Forelimb muscle (tissue), 1 donor: Measurements from ENCODE around the gene TSC22D4. TPM values are rescaled to one million over a fixed set of nuclear protein-coding genes. Genes with fewer than 3 reads are reported as not detected.
A peak's percentile ranks its signal among the peaks of the same experiment; 100 is the strongest.
"Not testable (repeated sequence)": the region's sequence is repeated elsewhere in the genome, so short reads cannot be mapped to it uniquely, and the experiment has no call there.

Experiments used
- DNase-seq: peaks from one replicate; pipeline ENCODE4 v3.0.0-alpha.2; 2013; ENCODE audit warnings: low read depth
- polyA plus RNA-seq: library from polyadenylated mRNA; unstranded; fragments of 120-200 nt; gene quantifications from one replicate; pipeline ENCODE4 v1.2.1, GENCODE V29; 2013; ENCODE audit not compliant: insufficient read length

TSC22D4 gene
- polyA plus RNA-seq, 1 donor, result 49.8 TPM

GRCh38 chr7:100444311-100445278, 34.4 kb downstream of the TSC22D4 start:
- DNase-seq, result no peak

DNA sequence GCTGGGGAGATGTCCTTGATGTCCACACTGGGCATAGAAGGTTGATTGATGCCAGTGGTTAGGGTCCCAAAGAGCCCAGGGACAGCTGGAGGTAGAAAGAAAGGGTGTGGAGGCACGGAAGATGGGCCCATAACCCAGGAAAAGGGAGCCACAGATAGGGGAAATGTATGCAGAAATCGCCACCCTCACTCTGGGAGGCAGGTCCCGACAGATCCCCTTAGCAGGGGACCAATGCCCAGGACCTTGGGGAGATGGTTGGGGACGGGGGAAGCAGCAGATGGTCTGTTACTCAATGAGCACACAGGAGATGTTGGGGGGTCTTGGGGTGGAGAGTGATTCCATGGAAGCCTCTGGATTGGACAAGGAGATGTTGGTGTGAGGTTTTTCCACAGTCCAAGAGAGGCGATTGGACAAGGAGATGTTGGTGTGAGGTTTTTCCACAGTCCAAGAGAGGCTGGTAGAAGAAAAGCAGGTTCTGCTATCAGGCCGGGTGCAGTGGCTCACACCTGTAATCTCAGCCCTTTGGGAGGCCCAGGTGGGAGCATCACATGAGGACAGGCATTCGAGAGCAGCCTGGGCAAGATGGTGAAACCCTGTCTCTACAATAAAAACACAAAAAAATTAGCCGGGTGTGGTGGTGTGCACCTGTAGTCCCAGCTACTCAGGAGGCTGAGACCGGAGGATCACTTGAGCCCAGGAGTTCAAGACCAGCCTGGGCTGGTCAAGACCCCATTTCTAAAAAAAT, 35.7 kb downstream of the TSC22D4 start:
- no peak for DNase-seq

DNA sequence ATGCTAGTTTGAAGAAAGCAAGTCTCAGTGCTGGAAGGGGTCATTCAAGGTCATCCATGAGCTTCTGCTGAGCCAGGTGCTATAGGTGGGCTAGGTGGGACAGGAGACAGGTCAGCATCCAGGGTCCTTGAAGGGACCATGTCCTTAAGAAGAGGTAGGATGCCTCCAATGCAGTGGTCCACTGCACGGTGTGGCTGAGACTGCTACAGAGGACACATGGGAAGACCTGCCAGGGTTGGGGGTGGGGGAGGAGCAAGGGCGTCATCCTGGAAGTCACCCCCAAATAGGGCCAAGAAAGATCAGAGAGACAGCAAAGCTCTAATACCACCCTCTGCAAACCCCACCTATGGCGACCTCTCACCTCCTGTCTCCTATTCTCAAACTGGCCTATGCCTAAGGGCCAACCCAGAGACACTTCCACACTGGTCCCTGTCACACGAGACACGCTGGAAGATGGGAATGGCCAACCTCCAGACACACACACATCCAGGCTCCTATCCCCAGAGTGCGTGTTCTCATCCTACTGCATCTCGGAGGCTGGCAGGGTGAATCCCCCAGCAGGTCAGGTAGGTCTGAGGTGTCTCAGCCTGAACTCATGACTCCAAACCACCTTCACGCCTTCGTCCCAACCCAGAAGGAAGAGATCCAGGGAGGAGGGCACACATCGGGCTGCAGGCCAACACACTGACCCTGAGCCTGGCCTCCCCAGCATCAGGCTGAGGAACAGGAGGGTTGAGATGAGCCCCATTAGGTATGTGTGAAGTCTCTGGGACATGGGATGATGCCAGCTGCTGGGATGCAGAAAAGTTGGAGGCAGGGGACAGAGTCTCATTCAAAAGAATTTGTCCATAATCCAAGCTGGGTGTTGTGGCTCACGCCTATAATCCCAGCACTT, 37.1 kb downstream of the TSC22D4 start:
- no peak for DNase-seq

- not testable (repeated sequence) for DNase-seq
These were observed 39.8 kb downstream of the TSC22D4 start for GRCh38 chr7:100439244-100439643.

- DNase-seq, result not testable (repeated sequence)
These were observed 40.3 kb downstream of the TSC22D4 start for GRCh38 chr7:100438731-100439130.

DNA sequence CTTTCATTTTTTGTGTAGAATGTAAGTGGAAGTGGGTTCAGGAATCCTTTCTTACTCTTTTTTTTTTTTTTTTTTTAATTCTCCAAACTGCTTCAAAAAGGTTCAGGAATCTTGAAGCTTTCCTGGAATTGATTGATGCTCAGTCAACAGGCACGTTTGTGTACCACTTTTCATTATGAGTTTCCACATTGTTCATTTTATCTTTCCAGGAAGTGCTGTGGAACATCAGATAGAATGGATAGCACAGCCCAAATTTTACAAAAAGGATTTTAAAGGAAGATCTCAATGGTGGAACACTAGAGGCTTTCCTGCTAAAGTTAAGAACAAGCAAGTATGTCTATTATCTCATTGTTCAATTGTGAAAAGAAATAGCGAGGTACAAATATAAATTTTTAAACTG, 40.8 kb downstream of the TSC22D4 start:
- no peak for DNase-seq

- DNase-seq, result no peak
These were observed 41.6 kb downstream of the TSC22D4 start for GRCh38 chr7:100437150-100438100.

DNA sequence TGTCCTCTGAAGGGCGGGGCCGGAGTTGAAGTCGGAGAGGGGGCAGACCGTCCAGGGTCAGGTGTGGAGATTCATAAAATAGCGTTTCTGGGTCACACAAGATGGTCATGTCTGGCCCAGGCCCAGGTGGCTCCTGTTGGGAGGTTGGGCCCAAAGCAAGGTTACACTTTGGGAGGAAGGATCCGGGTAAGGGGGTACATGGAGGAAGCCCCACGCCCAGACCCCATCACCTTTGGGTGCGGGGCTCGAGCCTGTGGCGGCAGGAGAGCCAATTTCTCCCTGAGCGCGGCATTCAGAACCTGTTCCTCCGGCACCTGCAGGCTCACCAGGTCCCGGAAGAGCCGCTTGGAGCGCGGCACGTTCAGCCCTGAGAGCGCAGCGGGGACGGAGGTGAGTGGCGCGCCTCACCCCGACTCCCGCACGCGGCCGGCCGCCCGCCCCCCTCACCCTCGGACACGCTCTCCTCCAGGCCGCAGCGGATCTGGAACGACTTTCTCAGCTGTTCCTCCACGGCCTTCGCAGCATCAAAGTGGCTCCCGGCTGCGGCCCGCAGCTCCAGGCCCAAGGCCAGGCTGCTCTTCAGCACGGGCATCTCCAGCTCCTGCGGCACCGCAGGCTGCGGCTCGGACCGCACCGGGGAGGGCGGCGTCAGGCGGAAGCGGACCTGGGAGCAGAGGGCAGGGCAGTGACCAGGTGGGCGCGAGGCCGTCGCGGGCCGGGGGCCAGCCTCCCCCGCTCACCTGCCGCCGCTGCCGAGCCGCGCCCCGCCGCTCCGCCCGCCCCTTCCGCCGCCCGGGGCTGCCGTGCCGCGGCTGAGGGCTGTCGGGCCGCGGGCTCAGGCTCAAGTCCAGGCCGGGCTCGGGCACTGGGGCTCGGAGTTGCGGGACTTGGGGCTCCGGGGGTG, 43.4 kb downstream of the TSC22D4 start:
- DNase-seq, result no peak

GRCh38 chr7:100434297-100435144, 44.5 kb downstream of the TSC22D4 start:
- no peak for DNase-seq

DNA sequence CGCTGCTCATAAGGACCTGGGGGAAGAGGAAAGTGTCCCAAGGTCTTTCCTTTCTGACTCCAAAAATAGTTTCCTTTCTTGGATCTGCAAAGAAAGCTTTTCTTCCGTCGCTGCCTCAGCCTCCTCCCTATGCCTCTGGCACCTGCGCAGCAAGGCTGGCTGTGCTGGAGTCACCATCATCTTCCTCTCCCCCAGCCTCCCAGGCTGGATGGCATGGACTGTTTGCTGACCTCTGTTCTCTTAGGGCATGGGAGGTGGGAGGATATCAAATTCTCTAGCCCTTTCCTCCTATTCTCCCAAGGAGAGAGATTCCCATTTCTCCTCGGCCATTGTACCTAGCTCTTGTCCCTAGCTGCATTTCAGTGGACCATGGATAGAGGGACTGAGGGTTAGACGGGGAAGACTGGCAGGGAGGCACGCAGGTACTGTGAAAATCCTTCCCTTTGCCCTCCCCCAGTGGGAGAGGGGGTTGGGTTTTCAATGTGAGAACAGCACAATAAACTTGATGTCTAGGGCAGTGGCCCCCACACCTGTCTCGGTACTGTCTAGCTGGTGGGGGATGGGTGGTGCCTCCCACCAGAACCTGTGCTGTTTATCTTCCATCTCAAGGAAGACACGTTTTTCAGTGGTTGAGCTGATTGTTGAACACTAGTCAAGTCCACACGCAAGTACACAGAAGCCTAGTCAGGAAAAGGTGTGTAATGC, 45.3 kb downstream of the TSC22D4 start:
- no peak for DNase-seq

DNA sequence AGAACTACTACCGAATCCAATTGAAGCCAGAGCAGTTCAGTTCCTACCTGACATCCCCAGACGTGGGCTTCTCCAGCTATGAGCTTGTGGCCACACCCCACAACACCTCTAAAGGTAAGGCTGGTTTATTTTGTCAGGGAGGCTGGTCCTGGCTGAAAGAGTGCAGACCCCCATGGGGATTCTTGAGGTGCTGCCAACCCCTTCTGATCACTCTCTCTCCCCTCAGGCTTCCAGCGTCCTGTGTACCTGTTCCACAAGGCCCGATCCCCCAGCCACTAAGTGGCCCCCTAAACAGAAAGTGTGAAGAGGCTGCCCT, 45.8 kb downstream of the TSC22D4 start:
- no peak for DNase-seq

- DNase-seq, result no peak
These were observed 46.3 kb downstream of the TSC22D4 start for GRCh38 chr7:100432621-100433275.

- DNase-seq, result no peak
These were observed 47.0 kb downstream of the TSC22D4 start for GRCh38 chr7:100432053-100432452.

- DNase-seq, result no peak
These were observed 47.7 kb downstream of the TSC22D4 start for GRCh38 chr7:100431286-100431735.

DNA sequence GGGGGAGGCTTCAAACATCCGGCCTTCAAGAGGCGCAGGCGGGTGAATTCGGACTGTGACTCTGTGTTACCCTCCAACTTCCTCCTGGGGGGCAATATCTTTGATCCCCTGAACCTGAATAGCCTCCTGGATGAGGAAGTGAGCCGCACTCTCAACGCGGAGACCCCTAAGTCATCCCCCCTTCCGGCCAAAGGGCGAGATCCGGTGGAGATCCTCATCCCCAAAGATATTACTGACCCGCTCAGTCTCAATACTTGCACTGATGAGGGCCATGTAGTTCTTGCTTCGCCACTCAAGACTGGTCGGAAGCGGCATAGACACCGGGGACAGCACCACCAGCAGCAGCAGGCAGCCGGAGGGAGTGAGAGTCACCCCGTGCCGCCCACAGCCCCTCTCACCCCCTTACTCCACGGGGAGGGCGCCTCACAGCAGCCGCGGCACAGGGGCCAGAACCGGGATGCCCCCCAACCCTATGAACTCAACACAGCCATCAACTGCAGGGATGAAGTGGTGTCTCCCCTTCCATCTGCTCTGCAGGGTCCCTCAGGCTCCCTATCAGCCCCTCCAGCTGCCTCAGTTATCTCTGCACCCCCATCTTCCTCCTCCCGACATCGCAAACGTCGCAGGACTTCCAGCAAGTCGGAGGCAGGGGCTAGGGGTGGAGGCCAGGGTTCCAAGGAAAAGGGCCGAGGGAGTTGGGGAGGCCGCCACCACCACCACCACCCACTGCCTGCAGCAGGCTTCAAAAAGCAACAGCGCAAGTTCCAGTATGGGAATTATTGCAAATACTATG, 48.3 kb downstream of the TSC22D4 start:
- no peak for DNase-seq

DNA sequence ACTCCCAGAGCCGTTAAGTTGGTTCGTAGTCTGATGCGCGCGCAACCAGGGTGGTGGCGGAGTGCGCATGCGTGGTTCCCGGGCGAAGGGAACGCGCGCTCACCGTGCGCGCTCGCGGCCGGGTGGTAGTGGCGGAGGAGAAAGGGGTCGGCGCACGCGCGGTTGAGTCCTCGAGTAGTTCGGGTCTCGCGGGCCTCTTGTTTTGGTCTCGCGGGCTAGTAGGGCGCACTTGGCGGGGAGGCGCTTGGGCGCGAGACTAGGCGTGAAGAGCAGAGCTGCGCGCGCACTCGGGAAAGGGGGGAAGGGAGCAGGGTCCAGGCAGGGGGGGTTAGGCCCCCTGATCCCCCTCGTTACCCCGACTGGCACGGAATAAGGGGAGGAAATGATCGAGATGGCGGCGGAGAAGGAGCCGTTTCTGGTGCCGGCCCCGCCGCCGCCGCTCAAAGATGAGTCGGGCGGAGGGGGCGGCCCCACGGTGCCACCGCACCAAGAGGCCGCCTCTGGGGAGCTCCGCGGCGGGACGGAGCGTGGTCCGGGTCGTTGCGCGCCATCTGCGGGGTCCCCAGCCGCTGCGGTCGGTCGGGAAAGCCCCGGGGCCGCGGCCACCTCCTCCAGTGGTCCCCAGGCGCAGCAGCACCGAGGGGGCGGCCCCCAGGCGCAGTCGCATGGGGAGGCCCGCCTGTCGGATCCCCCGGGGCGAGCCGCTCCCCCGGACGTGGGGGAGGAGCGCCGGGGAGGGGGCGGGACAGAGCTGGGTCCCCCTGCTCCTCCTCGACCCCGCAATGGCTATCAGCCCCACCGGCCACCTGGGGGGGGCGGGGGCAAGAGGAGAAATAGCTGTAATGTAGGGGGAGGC, 49.1 kb downstream of the TSC22D4 start, which contains the start of gene MEPCE:
TSS of gene MEPCE (plus strand) at position 195 of the 856 bp plus-strand sequence. CDS start at position 383, 188 bp downstream.
- DNase-seq, result peak; percentile 90
